Activated CD4-positive, alpha-beta T cell treated with anti-CD3 and anti-CD28 coated beads, Interleukin-2, amount 50 U/mL, for 16 hours (primary cell): ENCODE data around the gene ZNF573.
A peak's percentile ranks its signal among the peaks of the same experiment; 100 is the strongest.
"Not testable (repeated sequence)": the region's sequence is repeated elsewhere in the genome, so short reads cannot be mapped to it uniquely, and the experiment has no call there.

Experiments used
- DNase-seq: peaks from one replicate; pipeline ENCODE4 v3.0.0-alpha.2; 2020

The ZNF573 gene

DNA sequence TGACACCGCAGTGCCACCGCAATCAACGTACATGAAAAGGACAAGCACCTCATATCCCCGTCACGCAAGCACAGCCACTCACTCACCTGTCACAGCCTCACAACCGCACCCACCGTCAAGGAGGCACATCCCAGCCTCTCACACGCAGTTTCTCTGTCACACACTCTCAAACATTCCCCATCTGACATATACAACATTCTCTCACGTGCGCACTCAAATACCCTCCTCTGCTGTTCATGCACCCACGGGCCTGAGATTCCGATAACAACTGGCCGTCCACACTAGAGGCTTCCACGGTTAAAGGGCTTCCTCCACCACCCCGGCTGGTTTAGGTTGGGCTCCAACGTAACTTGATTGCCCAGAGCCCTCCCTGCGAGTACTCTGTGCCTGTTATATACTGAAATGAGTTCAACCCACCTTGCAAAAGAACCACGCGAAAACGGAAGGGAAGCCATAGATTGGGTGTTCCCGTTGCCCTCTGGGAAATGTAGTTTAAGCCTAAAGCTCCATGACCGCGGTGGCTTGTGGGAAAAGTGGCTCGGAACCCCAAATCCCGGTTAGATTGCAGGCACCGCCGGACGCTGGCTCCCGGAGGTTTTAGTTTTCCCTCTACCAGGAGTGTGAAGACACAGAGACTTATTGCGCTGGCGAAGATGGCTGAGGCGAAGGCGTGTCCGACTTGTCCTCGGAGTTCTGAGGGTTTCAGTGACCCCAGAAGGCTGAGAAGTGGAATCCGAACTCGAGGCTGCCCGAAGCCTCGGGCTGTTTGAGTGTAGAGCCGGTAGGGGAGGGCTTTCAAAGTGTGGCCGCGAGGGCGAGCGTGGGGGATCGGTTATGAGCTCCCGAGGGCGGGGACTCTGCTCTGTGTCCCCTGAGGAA is at the start of gene ZNF573:
ZNF573 (minus strand) TSS at position 460 of the 879 bp plus-strand sequence. CDS start 5,857 bp downstream, outside the sequence.
- DNase-seq = peak; percentile 85

DNA sequence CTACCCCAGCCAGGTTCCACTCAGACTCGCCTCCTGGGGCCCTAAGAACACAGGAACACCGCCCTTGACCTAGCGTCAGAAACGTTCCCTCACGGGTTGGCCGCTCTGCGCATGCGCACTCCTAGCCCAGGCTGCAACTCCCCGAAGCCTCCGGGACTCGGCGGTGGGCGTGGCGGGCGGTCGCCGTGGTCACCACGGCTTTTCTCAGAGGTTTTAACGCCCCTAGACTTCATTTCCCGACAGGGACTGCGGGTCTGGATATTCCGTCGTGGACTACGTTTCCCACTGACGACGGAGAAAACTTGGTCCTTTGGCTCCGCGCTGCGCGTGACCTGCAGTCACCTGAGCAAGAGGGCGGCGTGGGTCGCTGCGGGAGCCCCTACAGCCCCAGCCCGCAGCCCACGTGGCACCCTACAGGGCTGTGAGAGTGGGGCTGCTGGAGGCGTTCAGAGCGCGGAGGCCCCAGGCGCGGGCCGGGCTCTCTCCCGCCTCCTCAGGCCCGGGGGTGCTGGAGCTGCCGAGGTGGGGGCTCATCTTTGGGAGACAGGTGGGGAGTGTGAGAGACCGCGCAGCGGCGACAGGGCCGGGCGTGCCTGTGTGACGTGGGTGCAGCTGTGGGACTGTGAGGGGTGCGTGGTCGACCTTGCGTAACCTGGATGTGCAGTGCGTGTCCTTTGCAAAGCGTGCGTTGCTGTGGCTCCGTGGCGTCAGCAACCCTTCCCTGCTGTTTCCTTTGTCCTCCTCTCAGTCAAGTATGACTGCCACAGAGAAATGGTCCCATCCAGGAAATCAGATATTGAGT is 38.0 kb upstream of the ZNF573 start:
- peak; percentile 2 for DNase-seq

GRCh38 chr19:37815611-37816010 is 36.2 kb upstream of the ZNF573 start:
- DNase-seq = not testable (repeated sequence)

GRCh38 chr19:37813340-37813739 is 34.0 kb upstream of the ZNF573 start:
- no peak for DNase-seq

DNA sequence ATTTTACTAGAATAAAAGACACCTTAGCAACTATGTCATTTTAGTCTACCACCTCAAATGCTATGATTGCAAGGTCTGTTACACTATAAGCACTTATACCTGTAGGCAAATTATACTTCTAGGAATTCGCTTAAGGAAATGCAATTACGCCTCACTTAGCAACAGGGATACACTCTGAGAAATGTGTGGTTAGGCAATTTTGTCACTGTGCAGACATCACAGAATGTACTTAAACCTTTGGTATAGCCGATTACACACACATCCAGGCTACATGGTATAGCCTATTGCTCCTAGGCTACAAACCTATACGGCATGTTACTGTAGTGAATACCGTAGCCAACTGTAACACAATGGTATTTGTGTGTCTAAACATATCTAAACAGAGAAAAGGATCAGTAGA is 30.0 kb upstream of the ZNF573 start:
- no peak for DNase-seq

DNA sequence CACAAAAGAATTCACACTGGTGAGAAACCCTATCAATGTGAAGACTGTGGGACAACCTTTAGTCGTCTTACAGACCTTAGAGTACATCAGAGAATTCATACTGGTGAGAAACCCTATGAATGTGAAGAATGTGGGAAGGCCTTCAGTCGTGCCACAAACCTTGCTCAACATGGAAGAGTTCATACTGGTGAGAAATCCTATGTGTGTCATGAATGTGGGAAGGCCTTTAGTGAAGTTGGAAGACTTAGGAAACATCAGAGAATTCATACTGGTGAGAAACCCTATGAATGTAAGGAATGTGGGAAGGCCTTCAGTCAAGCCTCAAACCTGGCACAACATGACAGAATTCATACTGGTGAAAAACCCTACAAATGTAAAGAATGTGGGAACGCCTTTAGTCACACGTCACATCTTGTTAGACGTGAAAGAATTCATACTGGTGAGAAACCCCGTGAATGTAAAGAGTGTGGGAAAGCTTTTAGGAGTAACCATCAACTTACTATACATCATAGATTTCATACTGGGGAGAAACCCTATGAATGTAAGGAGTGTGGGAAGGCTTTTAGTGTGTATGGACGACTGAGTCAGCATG is 24.0 kb upstream of the ZNF573 start:
- no peak for DNase-seq

GRCh38 chr19:37790244-37790925 is 11.0 kb upstream of the ZNF573 start:
- no peak for DNase-seq

DNA sequence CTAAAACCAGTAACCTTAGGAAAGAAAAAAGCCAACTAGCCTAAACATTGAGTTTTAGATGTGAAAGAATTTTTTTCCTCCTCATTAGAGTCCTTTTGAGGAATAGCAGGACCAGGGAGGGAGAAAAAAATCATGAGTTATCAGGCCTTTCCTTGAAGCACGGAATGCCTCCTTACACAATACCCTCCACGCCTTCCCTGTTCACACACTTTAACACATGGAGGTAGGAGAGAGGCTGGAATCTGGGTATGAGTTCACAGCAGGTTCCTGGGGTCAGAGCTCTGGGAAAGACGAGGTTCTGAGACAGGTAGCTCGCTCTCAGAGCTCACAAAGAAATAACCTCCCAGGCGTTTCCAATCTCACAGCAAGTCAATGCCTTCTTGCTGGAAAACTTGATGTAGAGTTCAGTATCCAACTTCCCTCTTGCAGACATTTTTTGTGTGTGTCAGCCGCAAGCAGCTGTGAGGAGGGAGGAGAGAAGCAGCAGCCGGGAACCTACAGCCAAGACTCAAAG is 716 bp downstream of the ZNF573 start:
- DNase-seq = no peak

DNA sequence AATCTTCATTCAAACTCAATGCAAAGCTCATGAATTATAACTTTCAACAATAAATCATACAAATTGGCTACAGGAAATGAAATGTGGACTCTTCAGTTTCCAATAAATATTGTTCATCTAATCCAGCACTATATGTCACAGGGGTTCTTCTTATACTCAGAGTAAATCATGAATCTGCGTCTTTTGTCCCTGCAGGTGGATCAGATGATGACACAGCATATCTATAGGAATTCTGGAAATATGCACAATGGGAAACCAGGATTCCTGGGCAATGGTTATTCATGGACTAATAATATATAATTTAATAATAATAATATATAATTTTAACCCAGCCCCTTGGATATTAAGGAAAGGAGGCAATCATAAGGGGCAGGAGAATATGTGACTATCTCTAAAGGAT is 8.4 kb downstream of the ZNF573 start:
- DNase-seq = no peak

GRCh38 chr19:37763488-37763887 is 15.9 kb downstream of the ZNF573 start:
- DNase-seq = peak; percentile 2

DNA sequence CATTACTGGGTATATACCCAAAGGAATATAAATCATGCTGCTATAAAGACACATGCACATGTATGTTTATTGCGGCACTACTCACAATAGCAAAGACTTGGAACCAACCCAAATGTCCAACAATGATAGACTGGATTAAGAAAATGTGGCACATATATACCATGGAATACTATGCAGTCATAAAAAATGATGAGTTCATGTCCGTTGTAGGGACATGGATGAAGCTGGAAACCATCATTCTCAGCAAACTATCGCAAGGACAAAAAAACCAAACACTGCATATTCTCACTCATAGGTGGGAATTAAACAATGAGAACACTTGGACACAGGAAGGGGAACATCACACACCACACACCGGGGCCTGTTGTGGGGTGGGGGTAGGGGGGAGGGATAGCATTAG is 21.7 kb downstream of the ZNF573 start:
- DNase-seq = not testable (repeated sequence)

DNA sequence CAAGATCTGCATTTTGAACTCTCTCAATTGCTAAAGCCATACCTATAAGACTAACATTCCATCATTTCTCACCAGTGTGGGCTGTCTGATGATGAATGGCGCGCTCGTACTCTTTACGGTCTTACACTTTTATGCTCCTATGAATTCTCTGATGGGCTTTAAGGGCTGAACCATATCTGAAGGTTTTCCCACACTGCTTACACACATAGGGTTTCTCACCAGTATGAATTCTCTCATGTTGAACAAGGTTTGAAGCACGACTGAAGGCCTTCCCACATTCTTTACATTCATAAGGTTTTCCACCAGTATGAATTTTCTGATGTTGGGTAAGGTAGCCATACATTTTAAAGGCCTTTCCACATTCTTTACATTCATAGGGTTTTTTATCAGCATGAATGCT is 41.0 kb downstream of the ZNF573 start:
- DNase-seq = no peak

DNA sequence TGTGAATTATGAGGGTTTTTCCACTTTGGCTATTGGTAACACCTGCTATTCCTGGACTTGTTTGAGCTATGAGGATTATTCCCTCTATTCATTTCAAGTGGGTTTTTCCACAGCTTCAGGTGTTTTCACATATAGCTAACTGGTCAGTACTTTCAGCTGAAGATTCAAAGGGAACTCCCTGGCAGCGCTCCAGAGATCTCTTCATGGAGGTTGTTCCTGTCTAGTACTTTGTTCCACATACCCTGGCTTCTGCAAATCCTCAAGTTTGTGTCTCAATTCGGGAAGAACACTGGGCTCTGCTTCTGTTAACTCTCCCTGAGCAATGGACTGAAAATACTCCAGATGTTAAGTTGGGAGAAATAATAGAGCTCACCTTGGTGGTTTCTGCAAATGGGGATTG is 54.2 kb downstream of the ZNF573 start:
- DNase-seq = no peak

DNA sequence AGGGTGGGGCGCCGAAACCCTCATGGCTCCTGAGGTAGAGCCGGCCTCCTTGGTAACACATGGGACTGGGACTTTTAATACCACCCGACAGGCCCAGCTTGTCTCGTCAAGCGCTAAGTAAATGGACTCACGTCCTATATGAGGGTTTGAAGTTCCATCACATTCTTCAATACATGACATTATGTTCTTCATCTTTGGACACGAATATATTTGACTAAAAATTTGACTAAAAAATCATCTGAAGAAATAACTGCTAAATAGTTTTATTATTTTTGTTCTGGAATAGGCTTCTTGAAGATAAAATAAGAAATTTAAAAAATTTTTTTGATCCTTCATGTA is 59.5 kb downstream of the ZNF573 start:
- no peak for DNase-seq

GRCh38 chr19:37719111-37719926 is 60.1 kb downstream of the ZNF573 start, which contains the start of gene ZNF607:
Gene ZNF607 (minus strand): TSS chr19:37719761. CDS start chr19:37711618, 8,143 bp downstream.
- DNase-seq = peak; percentile 86

DNA sequence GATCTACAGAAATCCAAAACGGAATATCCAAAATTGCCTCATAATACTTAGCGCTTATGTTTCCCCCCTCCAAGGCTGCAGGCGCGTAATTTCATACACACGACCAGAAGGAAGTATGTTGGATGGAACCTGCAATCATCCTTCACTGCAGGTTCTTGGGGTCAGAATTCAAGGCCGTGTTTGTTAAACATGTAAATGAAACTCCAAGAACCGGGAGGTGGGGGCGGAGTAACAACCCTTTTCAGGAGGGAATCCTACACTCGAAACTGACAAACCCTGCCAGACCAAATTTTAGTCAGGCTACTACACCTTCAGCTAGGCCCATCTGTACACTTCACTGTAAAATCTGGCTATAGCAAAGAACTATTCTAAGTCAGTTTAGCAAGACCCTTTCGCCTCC is 61.1 kb downstream of the ZNF573 start:
- DNase-seq = no peak

DNA sequence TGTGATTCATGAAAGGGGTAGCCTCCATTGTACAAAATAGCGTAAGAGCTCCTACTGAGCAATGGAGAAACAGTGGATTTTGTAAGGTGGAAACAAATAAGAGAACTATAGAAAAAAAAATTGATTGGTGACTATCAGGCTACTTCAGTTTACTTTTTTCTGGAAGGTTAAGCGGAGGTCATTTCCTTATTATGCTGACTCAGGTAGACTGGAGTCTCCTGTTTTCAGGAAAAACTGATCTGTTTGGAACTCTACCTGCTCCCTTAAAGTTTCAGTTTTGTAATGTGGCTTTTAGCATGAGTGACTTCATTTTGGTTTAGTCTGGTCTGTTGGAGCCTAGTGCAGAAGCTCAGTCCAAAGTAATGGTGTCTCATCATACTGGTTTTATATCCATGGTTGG is 63.2 kb downstream of the ZNF573 start:
- no peak for DNase-seq

- DNase-seq = no peak
Observed at GRCh38 chr19:37706052-37706605, 73.3 kb downstream of the ZNF573 start.

GRCh38 chr19:37699057-37699456 is 80.3 kb downstream of the ZNF573 start:
- DNase-seq = no peak

DNA sequence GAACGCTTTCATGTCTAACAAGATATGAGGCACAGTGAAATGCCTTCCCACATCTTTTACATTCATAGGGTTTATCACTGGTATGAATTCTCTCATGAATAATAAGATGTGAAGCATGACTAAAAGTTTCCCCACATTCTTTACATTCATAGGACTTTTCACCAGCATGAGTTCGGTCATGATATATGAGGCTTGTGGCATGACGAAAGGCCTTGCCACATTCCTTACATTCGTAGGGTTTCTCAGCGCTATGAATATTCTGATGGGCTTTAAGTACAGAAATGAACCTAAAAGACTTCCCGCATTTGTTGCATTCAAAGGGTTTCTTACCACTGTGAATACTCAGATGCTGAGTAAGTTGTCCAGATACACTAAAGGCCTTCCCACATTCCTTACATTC is 81.2 kb downstream of the ZNF573 start:
- no peak for DNase-seq

DNA sequence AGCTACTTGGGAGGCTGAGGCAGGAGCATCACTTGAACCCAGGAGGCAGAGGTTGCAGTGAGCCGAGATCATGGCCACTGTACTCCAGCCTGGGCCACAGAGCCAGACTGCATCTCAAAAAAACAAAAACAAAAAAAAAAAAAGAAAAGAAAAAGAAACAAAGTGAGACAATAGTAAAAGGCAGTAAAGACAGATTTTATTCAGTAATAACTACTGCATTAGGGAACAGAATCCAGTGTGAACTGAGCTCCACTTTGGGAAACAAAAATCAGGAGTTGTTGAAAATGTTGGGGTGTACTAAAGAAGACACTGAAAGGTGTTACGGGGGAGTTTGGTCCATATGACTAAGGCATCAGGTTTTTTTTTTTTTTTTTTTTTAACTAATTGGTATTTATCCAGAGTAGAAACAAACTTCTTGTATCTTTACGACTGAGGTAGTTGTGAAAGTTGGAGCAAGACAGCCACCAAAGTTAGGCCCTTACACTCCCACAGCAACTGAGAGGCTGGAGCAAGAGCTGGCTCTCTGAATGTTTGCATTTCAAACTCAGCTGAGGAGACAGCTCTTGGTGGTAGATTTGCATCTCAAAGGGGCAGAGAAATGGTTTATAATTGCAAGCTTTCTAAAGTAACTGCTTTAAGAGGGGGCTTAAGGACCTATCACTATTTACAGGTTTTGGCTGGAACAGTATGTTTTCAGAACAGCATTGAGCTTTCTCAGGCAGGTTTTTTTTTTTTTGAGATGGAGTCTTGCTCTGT is 84.1 kb downstream of the ZNF573 start:
- DNase-seq = no peak
